SHP77 treated with DMSO at 0.1 percent for 48 hours (cell line): ENCODE measurements around the gene FXN.
"Not testable (repeated sequence)": the region's sequence is repeated elsewhere in the genome, so short reads cannot be mapped to it uniquely, and the experiment has no call there.

ENCODE experiments used
- DNase-seq: peaks from one replicate; lab custom pipeline; 2025; lab: John Stamatoyannopoulos, UW

Gene FXN

GRCh38 chr9:69035438-69036308 lies at the start of gene FXN:
TSS of gene FXN (plus strand) at chr9:69035752. CDS start at chr9:69035783, 31 bp downstream.
- DNase-seq: no peak

DNA sequence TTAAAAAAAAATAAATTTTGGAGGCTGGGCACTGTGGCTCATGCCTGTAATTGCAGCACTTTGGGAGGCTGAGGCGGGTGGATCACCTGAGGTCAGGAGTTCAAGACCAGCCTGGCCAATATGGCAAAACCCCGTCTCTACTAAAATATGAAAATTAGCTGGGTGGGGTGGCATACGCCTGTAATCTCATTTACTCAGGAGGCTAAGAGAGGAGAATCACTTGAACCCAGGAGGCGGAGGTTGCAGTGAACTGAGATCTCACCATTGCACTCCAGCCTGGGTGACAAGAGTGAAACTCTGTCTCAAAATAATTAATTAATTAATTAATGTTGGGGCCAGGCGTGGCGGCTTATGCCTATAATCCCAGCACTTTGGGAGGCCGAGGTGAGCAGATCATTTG lies 48.6 kb upstream of the FXN start:
- DNase-seq: not testable (repeated sequence)

DNA sequence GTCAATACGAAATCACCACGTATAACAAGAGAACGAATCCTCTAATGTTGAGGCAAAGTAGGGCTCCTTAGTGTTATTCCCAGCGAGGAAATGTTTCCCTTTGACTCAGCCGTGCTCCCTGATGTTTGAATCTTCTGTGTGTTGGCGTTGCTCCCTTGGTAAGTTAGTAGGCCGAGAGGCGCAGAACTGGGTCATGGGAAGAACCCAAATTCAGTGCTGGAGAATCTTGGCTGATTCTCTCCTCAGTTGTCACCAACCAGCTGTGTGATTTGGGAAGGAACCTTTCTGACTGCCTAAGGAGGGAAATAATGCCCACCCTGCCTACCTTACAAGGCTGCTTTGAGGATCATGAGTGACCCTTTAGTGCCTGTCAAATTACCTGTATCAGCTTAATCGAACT lies 44.1 kb upstream of the FXN start:
- DNase-seq: no peak

DNA sequence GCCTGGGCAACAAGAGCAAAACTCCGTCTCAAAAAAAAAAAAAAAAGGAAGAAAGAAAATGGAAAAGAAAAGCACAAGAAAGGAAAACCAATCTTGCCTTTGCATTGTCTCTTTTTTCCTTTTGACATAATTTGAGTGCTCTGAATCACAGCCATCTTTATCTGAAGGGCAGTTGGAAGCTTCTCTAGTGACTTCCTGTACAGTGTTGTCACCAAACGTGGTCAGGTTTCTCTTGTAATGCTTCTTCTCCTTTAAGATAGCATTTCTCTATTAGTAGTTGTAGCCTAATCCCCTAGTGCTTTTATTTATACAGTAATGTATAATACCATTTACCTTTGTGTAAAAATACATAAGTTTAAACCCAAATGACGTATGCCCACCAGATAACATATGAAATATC lies 39.8 kb upstream of the FXN start:
- no peak for DNase-seq

- no peak for DNase-seq
These were observed 39.1 kb upstream of the FXN start for GRCh38 chr9:68996462-68996861.

DNA sequence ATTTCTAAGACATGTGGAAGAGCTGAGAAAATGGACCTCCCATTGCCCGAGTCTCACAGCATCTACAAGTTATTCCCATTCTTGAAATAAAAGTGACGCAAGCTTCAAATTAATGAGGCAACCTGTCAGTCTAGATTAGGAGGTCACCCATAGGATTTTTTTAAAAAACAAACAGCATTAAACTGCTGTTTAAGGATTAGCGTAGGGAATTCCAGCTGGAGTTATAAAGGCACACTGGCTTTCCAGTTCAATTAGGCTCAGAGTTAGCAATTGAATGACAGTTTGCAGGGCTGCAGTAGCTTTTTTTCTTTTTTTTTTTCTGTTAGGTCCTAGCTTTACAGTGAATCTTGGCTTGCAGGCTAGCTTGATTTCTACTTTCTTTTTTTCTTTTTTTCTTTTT lies 37.9 kb upstream of the FXN start:
- no peak for DNase-seq

GRCh38 chr9:68998385-68998784 lies 37.2 kb upstream of the FXN start:
- no peak for DNase-seq

DNA sequence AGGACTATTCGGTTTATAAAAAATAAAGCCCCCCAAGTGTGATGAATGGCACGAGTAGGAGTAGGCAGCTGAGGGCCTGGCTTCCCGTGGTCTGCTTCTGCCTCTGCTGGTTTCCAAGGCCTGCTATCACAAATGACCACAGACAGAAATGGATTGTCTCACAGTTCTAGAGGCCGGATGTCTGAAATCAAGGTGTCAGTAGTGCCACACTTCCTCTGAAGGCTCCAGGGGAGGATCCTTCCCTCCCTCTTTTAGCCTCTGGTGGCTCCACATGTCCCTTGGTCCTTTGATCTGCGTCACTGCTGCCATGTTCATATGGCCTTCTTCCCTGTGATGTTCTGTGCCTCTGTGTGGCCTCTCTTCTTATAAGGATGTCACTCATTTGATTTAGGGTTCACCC lies 36.7 kb upstream of the FXN start:
- no peak for DNase-seq

DNA sequence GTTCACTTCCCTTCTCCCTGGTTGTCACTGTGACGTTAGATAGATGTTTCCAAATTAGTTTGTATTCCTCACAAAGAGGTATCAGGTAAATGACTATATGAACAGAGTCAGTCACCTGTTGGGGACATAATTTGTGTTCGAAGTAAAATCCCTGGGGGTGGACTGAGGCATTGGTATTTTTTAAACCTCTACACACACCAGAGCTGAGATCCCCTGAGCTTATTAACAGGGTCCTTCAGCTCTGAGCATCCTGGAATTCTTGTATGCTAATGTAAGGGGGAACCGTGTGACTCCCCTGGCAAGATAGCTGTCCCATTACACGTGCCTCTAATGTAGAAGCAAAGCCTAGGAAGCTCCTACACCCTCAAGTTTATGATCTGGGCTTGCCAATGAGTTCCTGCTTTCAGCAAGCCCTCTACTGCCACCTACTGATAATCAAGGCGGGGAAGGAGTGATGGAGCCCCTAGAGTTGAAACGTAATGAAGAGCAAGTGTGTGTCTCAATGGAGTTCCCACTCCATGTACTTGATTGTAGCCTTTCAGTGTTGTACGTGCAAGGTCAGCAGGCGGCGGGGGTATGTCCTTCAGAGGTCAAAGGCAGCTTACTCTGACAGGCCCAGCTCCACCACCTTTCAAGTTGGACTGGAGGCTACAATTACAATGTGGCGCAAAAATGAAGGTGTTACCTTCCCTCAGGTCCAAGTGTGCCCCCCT lies 36.0 kb upstream of the FXN start:
- DNase-seq: no peak

DNA sequence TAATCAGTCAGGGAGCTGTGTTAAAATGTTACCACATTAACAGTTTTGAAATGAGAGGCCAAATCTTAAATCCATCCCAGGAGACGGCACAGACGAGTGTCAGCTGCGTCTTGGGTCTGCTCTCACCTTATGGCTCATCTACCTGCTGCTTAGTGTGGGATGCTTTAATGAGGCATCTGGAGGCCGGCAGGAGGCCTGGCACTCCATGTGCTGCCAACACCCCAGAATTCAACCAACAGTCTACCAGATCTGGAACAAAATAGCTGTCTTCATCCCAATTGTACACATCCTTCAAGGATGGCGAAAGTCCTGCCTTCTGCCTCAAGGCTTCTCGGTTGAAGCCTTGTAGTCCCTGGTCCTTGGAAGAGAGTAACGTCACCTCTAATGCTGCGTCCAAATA lies 33.6 kb upstream of the FXN start:
- DNase-seq: no peak

DNA sequence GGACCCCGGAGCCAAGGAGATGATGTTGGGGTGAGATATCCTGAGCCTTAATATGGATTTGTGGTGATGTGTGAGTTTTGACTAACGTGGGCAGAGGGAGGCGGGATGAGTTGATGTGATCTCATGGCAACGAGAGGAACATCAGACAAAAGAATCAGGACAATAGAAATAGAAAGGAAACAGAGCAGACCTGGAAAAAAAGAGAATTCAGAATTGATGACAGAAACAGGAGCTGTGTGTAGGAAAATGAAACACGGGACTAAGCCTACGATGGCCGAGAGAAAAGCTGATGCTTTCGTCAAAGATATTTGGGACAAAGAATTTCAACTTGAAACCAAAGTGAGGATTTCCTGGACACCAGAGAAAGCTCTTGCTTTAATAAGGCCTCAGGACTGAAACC lies 32.5 kb upstream of the FXN start:
- no peak for DNase-seq

- DNase-seq: no peak
These were observed 30.7 kb upstream of the FXN start for GRCh38 chr9:69004836-69005235.

- DNase-seq: no peak
These were observed 25.8 kb upstream of the FXN start for GRCh38 chr9:69009708-69010107.

DNA sequence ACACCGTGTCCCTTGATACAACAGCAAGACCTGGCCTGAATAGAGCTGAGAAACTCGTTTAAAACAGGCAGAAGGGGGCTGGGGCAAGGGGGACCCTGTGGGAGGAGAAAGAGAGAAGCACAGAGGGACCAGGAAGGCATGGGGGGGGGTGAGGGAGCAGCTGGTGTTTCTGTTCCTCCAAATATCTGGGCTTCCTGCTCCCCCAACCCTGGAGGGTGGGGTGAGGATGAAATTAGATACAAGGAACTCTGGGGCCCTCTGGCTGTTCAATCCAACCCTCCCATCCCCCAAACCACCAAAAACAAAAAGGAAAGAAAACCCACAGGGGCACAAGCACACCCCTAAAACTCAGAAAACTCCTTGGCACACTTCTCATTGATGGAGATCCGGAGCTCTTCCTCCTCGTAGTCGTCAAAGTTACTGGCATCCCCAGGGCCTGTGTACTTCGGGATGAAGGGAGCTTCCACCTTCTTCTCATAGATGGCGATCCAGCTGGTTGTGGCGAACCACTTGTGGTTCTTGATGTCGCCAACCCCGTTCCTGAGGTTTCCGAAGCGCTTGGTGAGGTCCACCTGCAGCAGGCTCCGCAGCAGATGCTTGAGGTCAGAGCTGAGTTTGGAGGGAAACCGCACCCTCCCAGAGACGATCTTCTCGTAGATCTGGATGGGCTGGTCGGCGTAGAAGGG lies 22.7 kb upstream of the FXN start:
- no peak for DNase-seq

DNA sequence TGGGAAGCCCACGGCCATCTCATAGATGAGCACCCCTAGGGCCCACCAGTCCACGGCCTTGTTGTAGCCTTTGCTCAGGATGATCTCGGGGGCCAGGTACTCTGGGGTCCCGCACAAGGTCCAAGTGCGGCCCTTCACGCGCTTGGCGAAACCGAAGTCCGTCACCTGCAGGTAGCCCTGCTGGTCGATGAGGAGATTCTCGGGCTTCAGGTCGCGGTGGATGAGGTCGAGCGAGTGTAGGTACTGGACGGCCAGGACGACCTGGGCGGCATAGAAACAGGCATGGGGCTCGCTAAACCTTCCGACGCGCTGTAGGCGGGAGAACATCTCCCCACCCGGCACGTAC lies 22.2 kb upstream of the FXN start:
- no peak for DNase-seq

DNA sequence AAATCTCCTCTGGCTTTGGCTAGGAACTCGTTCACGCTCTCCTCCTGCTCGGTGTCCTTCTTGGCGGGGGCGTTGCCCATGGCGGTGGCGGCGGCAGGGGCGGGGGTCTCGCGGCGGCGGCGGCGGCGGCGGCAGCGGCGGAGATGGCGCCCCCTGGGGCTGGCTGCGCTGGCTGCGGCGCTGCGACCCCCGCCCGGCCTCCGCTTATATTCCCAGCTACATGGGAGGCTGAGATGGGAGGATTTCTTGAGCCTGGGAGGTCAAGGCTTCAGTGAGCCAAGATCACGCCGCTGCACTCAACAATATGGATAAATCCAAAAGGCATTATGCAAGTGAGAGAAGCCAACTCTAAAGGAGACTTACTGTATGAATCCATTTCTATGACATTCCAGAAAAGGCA lies 21.5 kb upstream of the FXN start, which contains the start of gene PRKACG:
Gene PRKACG (minus strand): TSS at position 101 of the 400 bp plus-strand sequence. CDS start 21 bp downstream, at position 80.
- no peak for DNase-seq

DNA sequence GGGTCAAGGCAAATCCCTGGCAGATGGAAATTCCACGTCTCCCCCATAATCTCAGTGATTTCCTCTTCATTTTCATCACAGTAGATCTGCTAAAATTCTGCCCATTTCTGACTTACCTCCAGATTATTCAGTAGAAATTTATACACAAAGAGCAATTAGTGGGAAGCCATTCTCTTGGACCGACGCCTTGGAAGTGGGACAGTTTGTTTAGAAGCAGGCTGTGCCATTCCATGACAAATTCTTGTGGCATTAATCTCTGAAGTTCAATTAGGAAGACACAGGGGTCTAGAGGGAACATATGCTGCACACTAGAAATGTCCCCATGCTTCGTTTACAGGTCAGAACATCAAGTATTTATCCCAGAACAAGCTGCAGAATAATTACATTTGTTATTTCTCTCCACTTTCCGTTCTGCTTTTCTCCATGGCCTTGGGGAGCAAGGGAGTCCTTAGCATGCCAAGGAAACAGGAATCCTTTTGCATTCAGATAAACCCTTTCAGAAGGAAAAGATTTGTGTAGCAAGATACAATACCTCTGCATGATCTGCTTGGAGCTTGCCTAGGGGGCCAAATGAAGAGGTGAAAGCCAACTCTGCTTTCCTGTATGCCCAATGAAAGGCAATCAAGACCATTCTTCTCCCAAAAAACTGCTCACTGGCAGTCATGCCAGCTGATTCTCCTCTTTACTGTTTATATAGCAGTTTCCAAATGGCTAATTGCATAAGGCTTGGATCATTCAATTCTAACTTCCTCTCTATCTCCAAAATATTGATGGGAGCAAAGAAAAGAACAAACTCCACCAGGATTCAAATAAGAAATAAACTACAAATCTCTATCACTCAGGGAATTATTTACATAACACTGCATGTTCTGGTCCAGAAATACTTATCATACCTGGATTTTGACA lies 19.1 kb upstream of the FXN start:
- DNase-seq: no peak

GRCh38 chr9:69018737-69019136 lies 16.8 kb upstream of the FXN start:
- DNase-seq: no peak

GRCh38 chr9:69019808-69020207 lies 15.7 kb upstream of the FXN start:
- DNase-seq: no peak

GRCh38 chr9:69020301-69021145 lies 15.0 kb upstream of the FXN start:
- no peak for DNase-seq

GRCh38 chr9:69023650-69024049 lies 11.9 kb upstream of the FXN start:
- no peak for DNase-seq
